Activated CD4-positive, alpha-beta memory T cell treated with anti-CD3 and anti-CD28 coated beads for 36 hours (primary cell): ENCODE results near the gene APCDD1L. TPM values are rescaled to one million over a fixed set of nuclear protein-coding genes. Genes with fewer than 3 reads are reported as not detected.

Experiments used
- CTCF ChIA-PET: fragments of 350-600 bp; sonication (Branson Sonifier 250); formaldehyde crosslinking; loops from one replicate; lab custom pipeline; 2021; ENCODE audit warnings: antibody characterized with exemption, inconsistent platforms; lab: Charles Lee
- POLR2A ChIA-PET: fragments of 350-600 bp; sonication (Branson Sonifier 250); formaldehyde crosslinking; loops from one replicate; lab custom pipeline; 2021; ENCODE audit warnings: antibody characterized with exemption; lab: Charles Lee
- DNase-seq: peaks from one replicate; pipeline ENCODE4 v3.0.0-alpha.2; 2020
- H3K27ac Mint-ChIP-seq: one replicate; pipeline ENCODE4 v1.8.0; 2021; ENCODE audit warnings: mixed read lengths
- H3K27me3 Mint-ChIP-seq: one replicate; pipeline ENCODE4 v1.8.0; 2021; ENCODE audit warnings: mixed read lengths
- H3K36me3 Mint-ChIP-seq: one replicate; pipeline ENCODE4 v1.8.0; 2021; ENCODE audit warnings: mixed read lengths
- H3K4me1 Mint-ChIP-seq: one replicate; pipeline ENCODE4 v1.8.0; 2021; ENCODE audit warnings: low read depth, mixed read lengths
- H3K4me3 Mint-ChIP-seq: one replicate; pipeline ENCODE4 v1.8.0; 2021; ENCODE audit warnings: mild to moderate bottlenecking, mixed read lengths
- H3K9me3 Mint-ChIP-seq: one replicate; pipeline ENCODE4 v1.8.0; 2021; ENCODE audit warnings: mixed read lengths
- intact Hi-C: fragments of 100-400 bp; cut with micrococcal nuclease; formaldehyde crosslinking; loops from one replicate; pipeline ENCODE4 v1.15.1; 2023
- total RNA-seq, 2 experiments: library from RNA; stranded (reverse); gene quantifications; one replicate each; pipeline ENCODE4 v1.2.3, GENCODE V29; 2021

APCDD1L gene
- total RNA-seq, 2 experiments from 2014 or later: not detected

- H3K36me3 Mint-ChIP-seq: no peaks in the 10 kb centered on the region
- H3K27me3 Mint-ChIP-seq: peaks cover 9% of the 10 kb centered on the region
- H3K9me3 Mint-ChIP-seq: no peaks in the 10 kb centered on the region
- ChIA-PET POLR2A (no interaction called here), CTCF (no interaction called here)
- H3K4me3 Mint-ChIP-seq: no peak overlapping the region
- H3K4me1 Mint-ChIP-seq: no peaks in the 10 kb centered on the region
- DNase-seq: no peak
- intact Hi-C loops: no loop called here
- no peak overlapping the region for H3K27ac Mint-ChIP-seq
These were observed 35.3 kb upstream of the APCDD1L start for GRCh38 chr20:58550275-58551059.

- H3K27ac Mint-ChIP-seq: no peak overlapping the region
- CTCF ChIA-PET: no interaction called here
- H3K36me3 Mint-ChIP-seq: no peaks in the 10 kb centered on the region
- H3K9me3 Mint-ChIP-seq: no peaks in the 10 kb centered on the region
- POLR2A ChIA-PET: no interaction called here
- DNase-seq: no peak
- H3K4me3 Mint-ChIP-seq: no peak overlapping the region
- peaks cover 9% of the 10 kb centered on the region for H3K27me3 Mint-ChIP-seq
- intact Hi-C loops: no loop called here
- H3K4me1 Mint-ChIP-seq: no peaks in the 10 kb centered on the region
These were observed 34.3 kb upstream of the APCDD1L start for GRCh38 chr20:58549231-58550209.

DNA sequence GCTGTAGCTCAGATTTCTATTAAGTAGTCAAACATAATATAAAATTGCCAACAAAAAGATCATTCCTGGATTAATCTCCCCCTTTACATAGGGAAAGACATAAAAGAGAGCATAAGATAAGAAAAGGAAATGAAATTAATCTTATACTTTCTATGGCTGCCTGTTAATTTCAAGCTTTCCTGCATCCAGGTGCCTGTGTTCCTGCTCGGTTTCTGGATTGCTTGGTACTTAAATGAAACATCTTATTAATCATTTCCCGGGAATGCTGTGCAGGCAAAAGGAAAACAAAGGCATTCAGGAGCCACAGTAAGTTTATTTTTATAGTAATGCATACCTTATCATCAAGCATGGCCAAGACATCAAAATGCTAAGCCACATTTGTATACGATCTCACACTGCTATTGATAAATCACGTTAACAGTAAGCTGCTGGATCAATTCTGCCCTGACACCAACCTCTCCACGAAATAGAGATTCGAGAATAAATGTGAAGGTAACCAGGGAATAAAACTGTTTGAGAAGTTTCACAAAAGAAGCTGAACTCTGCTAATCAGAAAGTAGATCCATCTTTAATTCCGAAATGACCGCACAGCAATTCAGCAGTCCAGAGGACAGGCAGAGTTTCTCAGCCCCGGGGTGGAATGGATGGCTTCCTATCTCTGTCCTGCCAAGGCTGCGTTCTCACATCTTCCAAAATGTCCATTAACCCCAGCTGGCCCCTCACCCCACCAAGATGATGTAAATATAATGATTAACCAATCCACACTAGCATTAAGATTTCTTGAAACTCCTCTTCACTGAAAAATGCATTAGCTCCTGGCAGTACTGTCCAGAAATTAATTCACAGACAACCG lies 32.6 kb upstream of the APCDD1L start:
- Mint-ChIP-seq H3K27me3 (peaks cover 10% of the 10 kb centered on the region), H3K9me3 (no peaks in the 10 kb centered on the region), H3K4me1 (no peaks in the 10 kb centered on the region), H3K27ac (no peak overlapping the region), H3K36me3 (no peaks in the 10 kb centered on the region), H3K4me3 (no peak overlapping the region)
- intact Hi-C loops: no loop called here
- ChIA-PET POLR2A (no interaction called here), CTCF (no interaction called here)
- DNase-seq: no peak

GRCh38 chr20:58546756-58547622 lies 31.8 kb upstream of the APCDD1L start:
- no peak for DNase-seq
- ChIA-PET POLR2A (no interaction called here), CTCF (no interaction called here)
- Mint-ChIP-seq H3K36me3 (no peaks in the 10 kb centered on the region), H3K27me3 (peaks cover 10% of the 10 kb centered on the region), H3K4me1 (no peaks in the 10 kb centered on the region), H3K4me3 (no peak overlapping the region), H3K27ac (no peak overlapping the region), H3K9me3 (no peaks in the 10 kb centered on the region)
- intact Hi-C loops: no loop called here

DNA sequence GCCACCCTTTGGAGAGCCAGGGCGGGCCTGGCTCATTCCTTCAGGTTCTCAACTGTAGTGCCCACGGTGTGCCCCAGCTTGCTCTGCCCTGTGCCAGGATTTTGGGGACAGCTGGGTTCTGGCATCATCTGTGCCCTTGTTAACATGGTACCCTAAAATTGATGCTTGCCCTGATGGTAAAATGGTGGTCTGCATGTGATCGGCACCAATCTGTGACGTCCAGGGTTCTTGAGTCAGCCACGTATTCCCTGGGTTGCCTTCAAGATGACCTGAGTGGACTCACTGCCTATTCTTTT lies 31.2 kb upstream of the APCDD1L start:
- ChIA-PET POLR2A (no interaction called here), CTCF (no interaction called here)
- Mint-ChIP-seq H3K27me3 (peaks cover 7% of the 10 kb centered on the region), H3K4me1 (no peaks in the 10 kb centered on the region), H3K36me3 (no peaks in the 10 kb centered on the region), H3K9me3 (no peaks in the 10 kb centered on the region), H3K4me3 (no peak overlapping the region), H3K27ac (no peak overlapping the region)
- intact Hi-C loops: no loop called here
- DNase-seq: no peak

DNA sequence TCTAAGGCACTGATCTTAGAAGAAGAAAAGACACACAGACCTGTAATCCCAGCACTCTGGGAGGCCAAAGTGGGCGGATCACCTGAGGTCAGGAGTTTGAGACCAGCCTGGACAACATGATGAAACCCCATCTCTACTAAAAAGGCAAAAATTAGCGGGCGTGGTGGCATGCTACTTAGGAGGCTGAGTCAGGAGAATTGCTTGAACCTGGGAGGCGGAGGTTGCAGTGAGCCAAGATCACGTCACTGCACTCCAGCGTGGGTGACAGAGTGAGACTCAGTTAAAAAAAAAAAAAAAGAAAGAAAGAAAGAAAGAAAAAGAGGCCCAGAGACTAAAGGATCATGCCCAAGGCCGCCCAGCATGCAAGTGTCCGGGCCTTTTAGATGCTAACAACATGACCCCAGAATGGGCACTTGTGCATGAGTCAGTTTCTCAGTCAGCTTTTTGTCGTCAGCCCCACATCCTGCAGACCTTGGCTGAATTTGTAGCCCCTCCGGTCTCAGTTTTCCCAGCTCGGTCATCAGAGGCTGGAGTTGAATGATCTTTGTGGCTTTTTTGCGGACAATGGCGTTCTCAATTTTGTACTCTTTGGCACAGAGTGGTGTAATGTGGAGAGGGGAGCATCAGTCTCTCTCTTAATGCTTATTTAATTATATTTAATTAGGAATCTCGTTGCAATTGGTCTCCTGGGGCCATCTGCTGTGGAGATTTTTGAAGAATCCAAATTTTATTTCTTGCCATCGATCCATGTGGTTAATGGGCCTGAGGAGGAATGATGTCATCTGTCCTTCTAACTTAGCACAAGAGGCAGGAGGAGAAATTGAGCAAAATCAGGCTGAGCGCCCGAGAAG lies 30.6 kb upstream of the APCDD1L start:
- no peaks in the 10 kb centered on the region for H3K4me1 Mint-ChIP-seq
- H3K27ac Mint-ChIP-seq: no peak overlapping the region
- CTCF ChIA-PET: no interaction called here
- H3K36me3 Mint-ChIP-seq: no peaks in the 10 kb centered on the region
- H3K27me3 Mint-ChIP-seq: peaks cover 11% of the 10 kb centered on the region
- intact Hi-C loops: no loop called here
- no peak overlapping the region for H3K4me3 Mint-ChIP-seq
- H3K9me3 Mint-ChIP-seq: no peaks in the 10 kb centered on the region
- no peak for DNase-seq
- POLR2A ChIA-PET: no interaction called here

DNA sequence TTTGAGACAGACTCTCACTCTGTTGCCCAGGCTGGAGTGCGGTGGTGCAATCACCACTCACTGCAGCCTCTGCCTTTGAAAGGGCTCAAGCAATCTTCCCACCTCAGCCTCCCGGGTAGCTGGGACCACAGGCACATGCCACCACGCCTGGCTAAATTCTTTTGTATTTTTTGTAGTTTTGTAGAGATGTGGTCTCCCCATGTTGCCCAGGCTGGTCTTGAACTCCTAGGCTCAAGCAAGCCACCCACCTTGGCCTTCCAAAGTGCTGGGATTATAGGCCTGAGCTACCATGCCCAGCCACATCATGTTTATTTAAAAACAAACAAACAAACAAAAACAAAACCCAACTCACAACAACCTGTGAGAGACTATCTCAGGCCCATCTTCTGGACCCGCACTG lies 29.7 kb upstream of the APCDD1L start:
- ChIA-PET CTCF (no interaction called here), POLR2A (no interaction called here)
- Mint-ChIP-seq H3K27ac (no peak overlapping the region), H3K4me1 (no peaks in the 10 kb centered on the region), H3K4me3 (no peak overlapping the region), H3K9me3 (no peaks in the 10 kb centered on the region), H3K36me3 (no peaks in the 10 kb centered on the region), H3K27me3 (peaks cover 12% of the 10 kb centered on the region)
- intact Hi-C loops: no loop called here
- DNase-seq: no peak

DNA sequence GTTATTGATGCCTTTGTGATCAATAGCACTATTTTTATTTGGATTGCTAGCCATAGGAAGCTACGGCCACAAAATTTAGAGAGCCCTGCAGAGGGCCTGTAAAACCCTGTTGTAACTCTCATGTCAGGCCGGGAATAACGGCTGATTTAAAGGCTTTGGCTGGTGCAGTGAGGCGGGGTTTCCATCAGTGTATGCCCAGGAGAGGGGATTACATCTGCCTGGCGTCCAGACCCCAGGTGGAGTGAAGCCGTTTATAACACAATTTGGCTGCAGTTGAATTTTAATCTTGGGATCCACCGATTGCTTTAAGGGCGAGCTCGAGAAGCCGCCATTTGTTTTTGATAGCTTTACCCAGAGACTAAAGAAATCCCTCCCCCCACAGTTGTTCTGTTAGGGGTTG lies 29.1 kb upstream of the APCDD1L start:
- no peaks in the 10 kb centered on the region for H3K9me3 Mint-ChIP-seq
- no peaks in the 10 kb centered on the region for H3K4me1 Mint-ChIP-seq
- H3K36me3 Mint-ChIP-seq: no peaks in the 10 kb centered on the region
- POLR2A ChIA-PET: no interaction called here
- H3K4me3 Mint-ChIP-seq: no peak overlapping the region
- peaks cover 13% of the 10 kb centered on the region for H3K27me3 Mint-ChIP-seq
- CTCF ChIA-PET: no interaction called here
- DNase-seq: no peak
- no peak overlapping the region for H3K27ac Mint-ChIP-seq
- intact Hi-C loops: no loop called here

GRCh38 chr20:58543274-58543673 lies 28.1 kb upstream of the APCDD1L start:
- ChIA-PET POLR2A (no interaction called here), CTCF (no interaction called here)
- intact Hi-C loops: no loop called here
- H3K36me3 Mint-ChIP-seq: no peaks in the 10 kb centered on the region
- H3K9me3 Mint-ChIP-seq: peaks cover 5% of the 10 kb centered on the region
- no peaks in the 10 kb centered on the region for H3K4me1 Mint-ChIP-seq
- H3K27ac Mint-ChIP-seq: no peak overlapping the region
- no peak for DNase-seq
- H3K27me3 Mint-ChIP-seq: peaks cover 12% of the 10 kb centered on the region
- H3K4me3 Mint-ChIP-seq: no peak overlapping the region

DNA sequence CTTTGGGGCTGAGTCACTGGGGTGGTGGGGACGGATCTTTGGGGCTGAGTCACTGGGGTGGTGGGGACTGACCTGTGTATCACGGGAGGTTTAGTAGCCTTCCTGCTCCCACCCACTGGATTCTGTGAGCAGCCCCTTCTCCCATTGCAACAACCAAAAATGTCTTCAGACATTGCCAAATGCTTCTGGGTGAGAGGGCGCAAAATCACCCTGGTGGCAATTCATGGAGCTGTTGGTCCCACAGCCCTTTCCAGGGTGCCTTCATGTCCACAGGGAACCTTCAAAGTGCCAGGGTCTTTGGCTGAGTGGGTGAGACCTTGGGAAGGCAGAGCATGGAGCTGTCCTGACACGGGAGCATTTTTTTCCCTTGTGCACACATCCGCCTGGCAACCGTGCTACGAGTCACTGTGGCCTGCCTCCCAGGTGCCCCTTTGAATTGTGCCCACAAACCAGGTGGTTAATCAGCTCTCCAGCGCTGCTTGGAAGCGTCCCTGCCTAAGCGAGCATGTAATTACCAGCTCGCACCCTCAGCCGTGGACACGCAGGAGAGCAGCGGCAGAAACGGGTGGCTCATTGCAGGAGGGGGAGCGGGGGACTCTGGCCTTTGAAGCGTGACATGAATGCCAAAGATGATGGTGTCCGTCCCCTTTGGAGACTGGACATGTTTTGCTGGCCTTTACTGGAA lies 27.4 kb upstream of the APCDD1L start:
- DNase-seq: no peak
- CTCF ChIA-PET: no interaction called here
- no peak overlapping the region for H3K4me3 Mint-ChIP-seq
- H3K27me3 Mint-ChIP-seq: peaks cover 9% of the 10 kb centered on the region
- intact Hi-C loops: no loop called here
- no peaks in the 10 kb centered on the region for H3K36me3 Mint-ChIP-seq
- peaks cover 12% of the 10 kb centered on the region for H3K9me3 Mint-ChIP-seq
- no peaks in the 10 kb centered on the region for H3K4me1 Mint-ChIP-seq
- no peak overlapping the region for H3K27ac Mint-ChIP-seq
- POLR2A ChIA-PET: no interaction called here
